ENCODE data around the gene SLC35A3. TPM values are rescaled to one million over a fixed set of nuclear protein-coding genes. Genes with fewer than 3 reads are reported as not detected.

SLC35A3 gene
- total RNA-seq, 1 experiment from 2014 or later: 46.5 TPM

- DNase-seq (no peak), ATAC-seq (no peak)
- Histone ChIP-seq H4K20me1 (ENCODE audit: low read length) (no peaks in the 10 kb centered on the region), H3K79me2 (ENCODE audit: low read length) (peaks cover 71% of the 10 kb centered on the region), H3K4me2 (ENCODE audit: low read length) (no peak overlapping the region), H2AFZ (ENCODE audit: low read length) (no peak overlapping the region), H3K9me2 (replicated peaks; ENCODE audit: low read length) (no peaks in the 10 kb centered on the region), H3K36me3 (ENCODE audit: low read depth, low read length) (peaks cover 16% of the 10 kb centered on the region; the same call in 1 of the 2 replicates), H3K27me3 (ENCODE audit: low read length) (no peaks in the 10 kb centered on the region), H3K27ac (ENCODE audit: low read length) (no peak overlapping the region), H3K4me1 (ENCODE audit: insufficient read depth, low read length) (peaks cover 9% of the 10 kb centered on the region), H3K4me3 (ENCODE audit: low read length) (no peak overlapping the region), H3K9me3 (ENCODE audit: low read length) (no peaks in the 10 kb centered on the region), H3F3A (ENCODE audit: low read length, unreplicated experiment) (no peaks in the 10 kb centered on the region), H3K9ac (ENCODE audit: low read length) (no peak overlapping the region)
- BruUV-seq (replicated peaks): no TSS peak
- TF ChIP-seq EZH2phosphoT487 (IDR thresholded peaks at IDR 0.05; ENCODE audit: borderline replicate concordance, low read length) (no peak), EZH2 (IDR thresholded peaks at IDR 0.05; ENCODE audit: low read length, unreplicated experiment) (no peak), CTCF (conservative IDR thresholded peaks at IDR 0.05; ENCODE audit: low read depth, low read length) (no peak)
- ChIA-PET POLR2A (ENCODE audit: unreplicated experiment) (no interaction called here), CTCF (no interaction called here)
- intact Hi-C loops (cut with micrococcal nuclease): no loop called here
Measured at GRCh38 chr1:99979091-99979490, 9.3 kb downstream of the SLC35A3 start.

GRCh38 chr1:99980928-99981327 lies 11.1 kb downstream of the SLC35A3 start:
- Histone ChIP-seq H2AFZ (ENCODE audit: low read length) (no peak overlapping the region), H3K4me1 (ENCODE audit: insufficient read depth, low read length) (no peaks in the 10 kb centered on the region), H3K9me2 (replicated peaks; ENCODE audit: low read length) (no peaks in the 10 kb centered on the region), H3K79me2 (ENCODE audit: low read length) (peaks cover 71% of the 10 kb centered on the region), H3K27ac (ENCODE audit: low read length) (no peak overlapping the region), H3K36me3 (ENCODE audit: low read depth, low read length) (peaks cover 8% of the 10 kb centered on the region), H3K27me3 (ENCODE audit: low read length) (no peaks in the 10 kb centered on the region), H3K4me2 (ENCODE audit: low read length) (no peak overlapping the region), H3K4me3 (ENCODE audit: low read length) (no peak overlapping the region), H4K20me1 (ENCODE audit: low read length) (no peaks in the 10 kb centered on the region), H3F3A (ENCODE audit: low read length, unreplicated experiment) (no peaks in the 10 kb centered on the region), H3K9me3 (ENCODE audit: low read length) (no peaks in the 10 kb centered on the region), H3K9ac (ENCODE audit: low read length) (no peak overlapping the region)
- DNase-seq: no peak
- intact Hi-C loops (cut with micrococcal nuclease): no loop called here
- ATAC-seq: no peak
- TF ChIP-seq EZH2phosphoT487 (IDR thresholded peaks at IDR 0.05; ENCODE audit: borderline replicate concordance, low read length) (no peak), CTCF (conservative IDR thresholded peaks at IDR 0.05; ENCODE audit: low read depth, low read length) (no peak), EZH2 (IDR thresholded peaks at IDR 0.05; ENCODE audit: low read length, unreplicated experiment) (no peak)
- ChIA-PET POLR2A (ENCODE audit: unreplicated experiment) (no interaction called here), CTCF (no interaction called here)
- no TSS peak for BruUV-seq (replicated peaks)

GRCh38 chr1:99986656-99987225 lies 16.9 kb downstream of the SLC35A3 start:
- Histone ChIP-seq H3K27me3 (ENCODE audit: low read length) (no peaks in the 10 kb centered on the region), H3K9me2 (replicated peaks; ENCODE audit: low read length) (no peaks in the 10 kb centered on the region), H3K9me3 (ENCODE audit: low read length) (no peaks in the 10 kb centered on the region), H3K27ac (ENCODE audit: low read length) (no peak overlapping the region), H4K20me1 (ENCODE audit: low read length) (0 out of 2 replicates have a peak, but pooled peaks cover 3% of the 10 kb centered on the region), H3F3A (ENCODE audit: low read length, unreplicated experiment) (no peaks in the 10 kb centered on the region), H3K4me1 (ENCODE audit: insufficient read depth, low read length) (no peaks in the 10 kb centered on the region), H3K4me3 (ENCODE audit: low read length) (no peak overlapping the region), H3K79me2 (ENCODE audit: low read length) (peaks cover 85% of the 10 kb centered on the region), H2AFZ (ENCODE audit: low read length) (no peak overlapping the region), H3K9ac (ENCODE audit: low read length) (no peak overlapping the region), H3K36me3 (ENCODE audit: low read depth, low read length) (peaks cover 6% of the 10 kb centered on the region; the same call in 1 of the 2 replicates), H3K4me2 (ENCODE audit: low read length) (no peak overlapping the region)
- ATAC-seq (peak; percentile 94), DNase-seq (peak; percentile 12)
- no peak for TF ChIP-seq EZH2 (IDR thresholded peaks at IDR 0.05; ENCODE audit: low read length, unreplicated experiment)
- no peak for TF ChIP-seq CTCF (conservative IDR thresholded peaks at IDR 0.05; ENCODE audit: low read depth, low read length)
- TF ChIP-seq EZH2phosphoT487 (IDR thresholded peaks at IDR 0.05; ENCODE audit: borderline replicate concordance, low read length): no peak
- BruUV-seq (replicated peaks): no TSS peak
- CTCF ChIA-PET: no interaction called here
- POLR2A ChIA-PET (ENCODE audit: unreplicated experiment): interaction anchor here (0.6 kb wide), 1 partner anchor 148 kb away, joined by 6 read pairs; no protein-coding TSS in a partner anchor
- intact Hi-C loops (cut with micrococcal nuclease): no loop called here

All from PC-3 (cell line).